ENCODE data around the gene BTBD9.

BTBD9 gene

GRCh38 chr6:38272222-38272621 is 367.5 kb downstream of the BTBD9 start:
- no peak for DNase-seq

GRCh38 chr6:38271081-38271480 is 368.6 kb downstream of the BTBD9 start:
- no peak for DNase-seq

DNA sequence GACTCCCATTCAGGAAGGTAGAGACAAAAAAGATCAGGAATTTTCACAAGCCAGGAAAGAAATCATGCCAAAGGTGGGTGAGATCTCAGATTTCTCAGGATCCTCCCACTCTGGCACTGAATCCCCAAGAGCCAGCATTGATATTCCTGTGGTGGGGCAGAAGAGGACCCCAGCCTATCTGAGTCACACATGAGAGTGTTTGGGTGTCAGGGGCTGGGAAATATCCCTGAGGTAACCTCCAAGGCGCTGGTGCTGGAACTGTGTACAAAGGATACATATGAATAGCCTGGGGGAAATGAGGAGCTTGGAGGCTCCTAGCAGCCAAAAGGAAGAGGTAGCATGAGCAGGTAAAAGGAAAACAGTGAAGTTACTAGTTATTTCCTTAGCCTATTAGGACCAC is 369.4 kb downstream of the BTBD9 start:
- no peak for DNase-seq

DNA sequence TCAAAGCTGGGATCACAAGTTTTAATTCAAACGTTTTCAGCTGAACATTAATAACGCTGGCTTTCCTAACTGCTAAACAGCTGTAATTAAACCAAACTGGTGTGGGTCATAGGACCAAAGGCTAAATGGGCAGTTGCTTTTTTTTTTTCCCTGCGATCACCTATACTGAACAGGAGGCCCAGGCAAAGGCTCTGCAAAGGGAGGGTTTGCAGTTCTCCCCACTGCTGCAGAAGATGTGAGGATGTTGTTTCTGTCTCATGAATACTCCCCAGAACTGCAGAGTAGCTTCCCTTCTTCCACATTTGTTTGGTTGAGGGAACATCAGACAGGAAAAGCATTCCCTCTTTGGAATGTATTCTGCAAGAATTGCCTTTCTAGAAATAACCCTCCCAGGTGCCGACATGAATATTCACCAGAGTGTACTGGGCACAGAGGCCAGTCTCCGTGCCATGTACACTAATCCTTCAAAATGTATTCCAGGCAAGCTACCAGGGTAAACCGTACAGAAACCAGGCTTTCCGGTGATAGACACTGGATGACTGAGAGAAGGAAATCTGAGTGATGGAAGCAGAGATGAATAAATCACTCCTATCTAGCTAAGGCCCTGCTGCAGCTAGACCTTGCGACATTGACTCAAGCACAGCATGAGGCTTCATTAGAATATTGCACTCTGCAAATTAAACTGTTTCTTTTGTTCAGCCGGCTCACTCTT is 370.1 kb downstream of the BTBD9 start:
- DNase-seq: no peak

DNA sequence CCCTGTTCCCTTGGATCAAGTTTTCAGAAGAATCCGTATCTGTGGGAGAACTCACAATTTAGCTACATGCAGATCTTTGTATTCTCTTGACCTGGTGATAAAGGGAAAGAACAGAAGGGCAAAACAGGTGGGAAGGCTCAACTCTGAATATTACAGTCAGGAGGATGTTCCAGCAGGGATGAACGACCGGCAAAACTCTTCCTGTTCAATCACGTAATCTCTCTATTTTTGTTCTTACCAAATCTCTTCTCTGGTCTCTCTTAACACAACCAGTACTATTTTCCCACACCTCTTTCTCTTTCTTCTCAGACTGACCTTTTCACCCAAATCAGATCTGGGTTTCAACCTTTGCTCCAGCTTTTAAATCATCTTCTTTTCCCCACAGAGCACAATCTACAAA is 371.4 kb downstream of the BTBD9 start:
- DNase-seq: no peak

DNA sequence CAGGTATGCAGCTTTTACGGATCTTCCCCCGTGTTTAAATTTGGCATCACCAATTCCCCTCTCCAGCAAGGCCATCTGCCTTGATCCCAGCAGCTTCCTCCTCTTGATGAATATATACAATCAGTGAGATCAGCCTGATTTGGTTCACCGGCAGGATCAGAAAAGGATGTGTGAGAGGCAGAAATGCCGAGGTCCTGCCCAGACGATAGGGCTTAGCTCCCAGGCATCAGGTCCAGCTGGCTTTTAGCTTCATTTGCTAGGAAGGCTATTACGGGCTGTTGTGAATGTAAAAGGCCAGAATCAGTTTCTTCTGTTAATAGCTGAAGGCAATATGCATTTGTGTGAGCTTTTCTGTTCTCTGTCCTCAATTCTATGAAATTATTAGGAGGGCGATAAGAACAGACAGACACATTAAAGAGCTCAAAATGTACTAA is 372.8 kb downstream of the BTBD9 start:
- DNase-seq: no peak

DNA sequence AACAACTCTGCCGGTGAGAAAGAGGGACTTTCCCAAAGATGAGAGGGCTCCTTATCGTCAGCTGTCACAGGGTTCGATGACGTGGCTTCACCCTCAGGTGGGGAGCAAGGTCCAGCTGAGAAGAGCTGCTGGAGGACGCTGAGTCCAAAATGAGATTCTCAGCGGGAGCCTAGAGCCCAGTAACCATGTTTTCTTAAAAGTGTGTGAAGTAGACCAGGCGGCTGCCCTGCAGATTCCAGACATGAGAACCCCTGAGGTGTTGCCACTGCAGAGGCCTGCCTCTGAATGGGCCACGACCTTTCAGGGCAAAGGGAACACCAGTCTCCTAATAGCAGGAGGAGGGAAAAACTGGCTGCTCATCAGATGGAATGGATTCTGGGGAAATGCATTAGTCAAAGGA is 375.1 kb downstream of the BTBD9 start:
- DNase-seq: no peak

- DNase-seq: no peak
Measured at GRCh38 chr6:38262609-38263008, 377.1 kb downstream of the BTBD9 start.

- no peak for DNase-seq
Measured at GRCh38 chr6:38262026-38262425, 377.7 kb downstream of the BTBD9 start.

- DNase-seq: no peak
Measured at GRCh38 chr6:38261626-38262025, 378.1 kb downstream of the BTBD9 start.

DNA sequence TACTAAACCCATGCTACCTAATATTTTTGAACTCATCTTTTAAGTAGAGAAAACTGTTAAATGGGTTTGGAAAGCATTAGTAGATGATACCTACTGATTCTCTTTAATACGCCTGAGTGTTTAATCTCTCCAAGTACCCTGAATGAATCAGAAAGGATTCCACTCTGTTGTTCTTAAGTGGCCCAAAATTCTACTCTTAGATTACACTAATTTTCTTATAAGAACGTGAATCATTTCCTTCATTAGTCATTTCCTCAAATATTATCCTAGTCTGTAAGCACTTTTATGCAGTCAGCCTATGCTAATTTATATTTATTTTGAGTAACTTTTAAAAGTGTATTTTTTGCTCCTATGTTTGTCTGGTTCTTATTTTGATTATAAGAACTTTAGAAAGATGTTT is 380.0 kb downstream of the BTBD9 start:
- no peak for DNase-seq

DNA sequence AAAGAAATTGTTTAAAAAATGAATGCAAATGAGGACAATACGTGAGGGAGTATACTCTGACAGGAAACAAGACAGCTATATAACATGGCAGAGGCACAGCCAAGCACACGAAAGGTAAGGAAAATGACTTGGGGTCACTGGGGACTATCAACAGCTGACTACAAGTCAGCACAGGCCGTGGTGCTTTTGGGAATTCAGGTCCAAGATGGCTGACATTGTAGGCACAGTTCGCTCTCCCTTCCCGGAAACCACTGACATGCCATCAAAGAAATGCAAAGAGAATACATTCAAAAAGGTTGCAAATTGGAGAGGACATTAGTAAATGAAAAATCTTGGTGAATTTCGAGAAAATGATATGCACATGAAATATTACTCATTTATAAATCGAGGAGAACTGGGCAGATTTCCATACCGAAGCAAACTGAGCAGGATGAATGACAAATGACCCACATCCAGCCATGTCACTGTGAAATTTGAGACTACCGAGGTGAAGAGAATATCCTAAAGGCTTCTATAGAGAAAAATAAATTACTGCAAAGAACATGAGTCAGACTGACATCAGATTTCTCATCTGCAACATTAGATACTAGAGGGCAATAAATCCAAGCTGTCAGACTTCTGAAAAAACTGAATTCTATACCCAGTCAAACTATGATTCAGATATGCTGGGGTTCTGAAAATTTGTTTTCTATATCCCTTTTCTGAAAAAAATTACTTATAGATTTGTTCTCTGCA is 391.1 kb downstream of the BTBD9 start:
- DNase-seq: no peak

DNA sequence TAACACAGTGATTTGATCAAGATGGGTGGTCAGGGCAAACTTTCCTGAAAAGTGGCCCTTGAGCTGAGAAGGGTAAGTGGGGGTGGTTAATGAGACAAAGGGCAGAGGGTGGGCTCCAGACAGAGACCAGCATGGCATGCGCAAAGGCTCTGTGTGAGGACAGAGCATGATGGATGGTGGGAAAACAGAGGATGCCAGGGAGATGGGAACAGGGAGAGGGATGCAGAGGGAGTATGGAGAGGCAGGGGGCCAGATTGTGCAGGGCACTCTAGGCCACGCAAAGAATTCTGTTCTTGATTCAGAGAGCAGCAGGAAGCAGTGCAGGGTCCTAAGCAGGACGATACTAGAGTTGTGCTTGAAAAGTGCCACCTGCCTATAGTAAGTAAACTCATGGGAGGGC is 394.4 kb downstream of the BTBD9 start:
- DNase-seq: no peak

- no peak for DNase-seq
Measured at GRCh38 chr6:38244869-38245268, 394.9 kb downstream of the BTBD9 start.

- DNase-seq: no peak
Measured at GRCh38 chr6:38241200-38241871, 398.4 kb downstream of the BTBD9 start.

GRCh38 chr6:38239719-38240451 is 399.8 kb downstream of the BTBD9 start:
- DNase-seq: no peak

GRCh38 chr6:38236631-38237030 is 403.1 kb downstream of the BTBD9 start:
- DNase-seq: no peak

- DNase-seq: no peak
Measured at GRCh38 chr6:38234934-38235682, 404.6 kb downstream of the BTBD9 start.

DNA sequence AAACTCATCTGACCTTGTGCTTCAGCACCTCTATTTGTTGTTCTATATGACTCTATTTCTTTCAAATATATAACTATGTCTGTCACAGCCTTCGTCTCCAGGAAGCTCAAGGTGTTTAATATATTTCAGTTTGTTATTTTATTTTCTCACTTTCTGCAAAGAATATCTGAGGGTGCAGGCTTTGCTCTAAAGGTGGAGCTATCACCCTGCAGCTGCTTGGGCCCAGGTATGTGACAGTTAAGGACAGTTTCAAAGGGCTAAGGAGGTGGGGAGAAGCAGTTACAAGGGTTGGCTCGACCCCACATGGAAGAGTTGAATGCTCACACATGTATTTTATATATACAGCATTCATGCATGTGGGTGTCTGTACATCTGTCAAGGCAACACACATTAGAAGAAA is 405.6 kb downstream of the BTBD9 start:
- DNase-seq: no peak

DNA sequence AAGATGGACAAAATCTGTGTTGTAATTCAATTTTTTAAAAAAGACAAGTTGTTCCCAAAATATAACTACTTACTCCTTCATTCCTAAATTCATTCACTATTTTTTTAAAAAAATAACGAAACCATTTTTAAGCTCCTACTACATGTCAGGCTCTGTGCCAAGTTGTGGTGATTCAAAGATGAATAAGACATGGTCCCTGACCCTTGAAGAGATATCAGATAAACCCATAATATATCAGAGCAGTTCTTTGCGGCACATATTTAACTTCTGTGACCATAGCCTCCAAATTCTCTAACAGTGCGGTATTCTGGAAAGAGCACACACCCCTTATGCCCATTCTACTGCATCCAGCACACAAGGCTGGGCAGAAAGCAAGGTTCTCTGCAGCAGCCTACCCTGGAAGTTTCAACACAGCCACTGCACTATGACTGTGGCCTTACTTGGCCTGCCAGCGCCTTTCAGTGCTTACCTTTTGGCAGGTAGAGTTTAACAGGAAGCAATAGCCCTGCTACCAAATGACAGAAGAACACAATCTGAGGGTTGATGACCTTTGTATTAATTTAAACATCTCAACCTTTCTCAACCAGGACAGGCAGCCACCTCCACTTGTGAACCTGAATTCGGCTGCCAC is 406.5 kb downstream of the BTBD9 start:
- DNase-seq: no peak

GRCh38 chr6:38225766-38226165 is 414.0 kb downstream of the BTBD9 start:
- DNase-seq: no peak

GRCh38 chr6:38221251-38221650 is 418.5 kb downstream of the BTBD9 start:
- DNase-seq: no peak
